Measurements from ENCODE around the gene CDK5R1. TPM values are rescaled to one million over a fixed set of nuclear protein-coding genes. Genes with fewer than 3 reads are reported as not detected.

The CDK5R1 gene
- total and polyA plus RNA-seq, 3 experiments from 2014 or later, result 6.0 to 7.0 (median 6.8) TPM

DNA sequence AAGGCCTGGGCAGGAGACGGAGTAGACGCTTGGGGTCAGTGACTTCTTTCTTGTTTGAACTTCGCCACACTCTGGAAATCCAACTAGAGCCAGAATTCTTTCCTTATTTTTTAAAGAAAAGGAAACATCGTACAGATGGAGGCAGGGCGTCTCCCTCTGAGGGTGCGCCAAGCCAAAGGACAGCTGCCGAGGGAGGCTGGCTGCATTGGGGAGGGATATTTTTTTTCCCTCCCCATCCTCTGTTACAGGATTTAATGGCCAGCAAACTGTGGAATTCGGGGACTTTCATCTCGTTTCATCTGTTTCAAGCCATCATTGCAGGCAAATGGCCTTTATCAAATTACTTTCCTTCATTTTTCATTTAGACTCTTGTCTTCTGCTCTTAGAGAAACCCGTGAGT is 15.9 kb downstream of the CDK5R1 start:
- no peaks in the 10 kb centered on the region for H3K36me3 Mint-ChIP-seq
- POLR2A ChIA-PET, result no interaction called here

DNA sequence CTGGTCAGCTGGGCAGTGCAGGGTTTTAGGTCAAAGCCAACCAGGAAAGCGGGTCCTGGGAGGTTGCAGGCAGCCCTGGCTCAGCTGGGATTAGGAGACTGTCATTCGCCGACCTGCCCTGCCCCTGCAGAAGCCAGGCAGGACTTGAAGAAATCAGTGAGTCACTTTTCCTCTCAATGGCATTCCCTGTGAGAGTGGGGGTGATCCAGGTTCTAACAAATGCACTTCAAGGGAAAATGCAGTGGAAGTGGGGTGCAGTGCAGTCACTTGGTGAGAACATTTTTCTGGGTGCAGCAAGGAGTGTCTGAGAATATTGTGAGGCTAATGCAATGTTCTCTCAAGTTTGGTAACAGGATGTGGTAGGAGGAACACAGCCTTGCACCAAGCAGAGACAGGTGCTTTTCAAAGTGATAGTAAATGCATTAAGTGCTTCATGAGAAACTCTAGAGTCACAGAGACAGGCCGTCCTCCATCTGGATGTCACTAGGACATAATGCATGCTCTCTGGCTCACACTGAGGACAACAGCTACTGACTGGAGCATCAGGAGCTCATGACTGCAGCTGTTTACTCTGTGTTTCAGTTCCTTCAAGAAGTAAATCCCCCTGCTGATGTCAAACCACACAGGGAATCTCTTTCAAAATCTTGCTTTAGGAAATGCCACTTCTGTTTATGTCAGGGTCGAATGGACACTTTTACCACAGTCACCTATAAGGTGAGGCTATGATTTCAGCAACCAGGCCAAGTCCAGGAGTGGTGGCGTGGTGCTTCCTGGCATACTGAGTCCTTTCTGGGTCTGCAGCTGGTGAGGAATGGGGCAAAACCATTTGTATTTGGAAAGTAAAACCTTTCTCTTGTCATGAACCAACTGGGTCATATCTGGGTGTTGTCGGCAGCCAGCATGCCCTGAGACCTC is 16.7 kb downstream of the CDK5R1 start:
- Histone ChIP-seq H3K27me3 (ENCODE audit: insufficient read depth, low read length, poor library complexity, severe bottlenecking) (no peaks in the 10 kb centered on the region), H3K27ac (ENCODE audit: low read depth, low read length) (peak overlapping the region; percentile 35), H3K4me3 (ENCODE audit: low read length) (peak overlapping the region; percentile 45), H3K9me3 (ENCODE audit: low read length) (no peaks in the 10 kb centered on the region), H3K4me1 (ENCODE audit: insufficient read depth, low read length) (peaks cover 75% of the 10 kb centered on the region), H3K36me3 (ENCODE audit: insufficient read depth, low read length) (no peaks in the 10 kb centered on the region)
- Mint-ChIP-seq H3K27me3 (no peaks in the 10 kb centered on the region), H3K36me3 (no peaks in the 10 kb centered on the region), H3K9me3 (no peaks in the 10 kb centered on the region), H3K27ac (peak overlapping the region; percentile 95 to 99 (median 97)), H3K4me1 (peaks cover 56 to 60% (median 57%) of the 10 kb centered on the region in 3 donors), H3K4me3 (peak overlapping the region; percentile 15 to 81 (median 72))
- CTCF ChIA-PET, result interaction anchor here (1.3 to 2.5 kb wide), 3 partner anchors 12 to 20 kb away, joined by 4 to 9 read pairs (median 5); no protein-coding TSS in a partner anchor
- POLR2A ChIA-PET, result interaction anchor here (0.6 kb wide), 1 partner anchor 17 kb away, joined by 3 read pairs; no protein-coding TSS in a partner anchor
- DNase-seq, result peak in 3 of 5 donors; percentile 63 to 72 (median 64)

More for the DNA sequence above, 15.9 kb downstream of the CDK5R1 start:
- Mint-ChIP-seq H3K27ac (peak overlapping the region; percentile 95 to 99 (median 97)), H3K4me3 (peak overlapping the region; percentile 7 to 81 (median 76)), H3K9me3 (no peaks in the 10 kb centered on the region), H3K4me1 (peaks cover 56 to 60% (median 57%) of the 10 kb centered on the region in 3 donors), H3K27me3 (no peaks in the 10 kb centered on the region)
- no peaks in the 10 kb centered on the region for H3K9me3 ChIP-seq (ENCODE audit: low read length)
- H3K4me1 ChIP-seq (ENCODE audit: insufficient read depth, low read length), result peaks cover 67% of the 10 kb centered on the region
- no peak overlapping the region for H3K27ac ChIP-seq (ENCODE audit: low read depth, low read length)
- no peak overlapping the region for H3K4me3 ChIP-seq (ENCODE audit: low read length)
- H3K36me3 ChIP-seq (ENCODE audit: insufficient read depth, low read length), result no peaks in the 10 kb centered on the region
- DNase-seq, result no peak
- CTCF ChIA-PET, result interaction anchor here (2.5 kb wide), 1 partner anchor 19 kb away, joined by 9 read pairs; no protein-coding TSS in a partner anchor
- H3K27me3 ChIP-seq (ENCODE audit: insufficient read depth, low read length, poor library complexity, severe bottlenecking), result no peaks in the 10 kb centered on the region

DNA sequence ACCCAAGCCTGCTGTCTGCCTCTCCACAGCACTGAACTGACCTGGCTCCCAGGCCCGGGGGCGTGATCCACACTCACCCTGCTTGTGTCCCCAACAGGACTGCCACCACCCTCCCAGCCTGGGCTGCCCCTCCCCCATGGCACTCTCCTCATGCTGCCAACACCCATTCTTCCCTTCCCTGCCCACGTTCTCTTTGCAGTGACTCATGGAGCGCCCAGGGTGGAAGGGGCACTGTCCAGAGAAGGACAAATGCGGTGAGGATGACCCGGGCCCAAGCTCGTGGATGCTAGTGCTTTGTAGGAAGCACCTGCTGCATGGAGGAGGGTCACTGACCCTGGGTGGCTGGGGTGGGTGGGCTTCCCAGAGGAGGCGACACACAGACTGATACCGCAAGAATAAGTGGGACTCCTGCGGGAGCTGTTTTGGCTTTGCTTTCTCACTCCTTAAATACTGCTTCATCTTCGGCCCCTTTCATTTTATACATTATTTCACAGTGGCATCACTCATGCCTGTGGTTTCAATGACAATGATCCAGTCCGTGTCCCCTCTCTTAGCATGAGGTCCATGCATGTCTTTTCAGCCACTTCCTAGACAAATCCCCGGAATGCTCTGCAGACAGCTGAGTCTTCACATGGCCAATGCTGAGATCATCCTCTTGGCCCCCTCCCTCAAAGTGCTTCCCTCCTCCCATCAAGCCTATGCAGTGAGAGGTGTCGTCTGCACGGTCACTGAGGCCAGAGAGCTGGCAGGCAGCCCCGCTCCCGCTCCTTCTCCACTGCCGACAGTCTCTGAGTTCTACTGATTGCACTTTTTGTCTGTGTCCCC is 17.6 kb downstream of the CDK5R1 start:
- H3K27ac Mint-ChIP-seq, result peak overlapping the region; percentile 95 to 99 (median 97)
- DNase-seq, result no peak
- ChIA-PET POLR2A (interaction anchor here (0.6 to 1.7 kb wide), 2 partner anchors 16 to 17 kb away, joined by 3 to 5 read pairs; partner anchors contain the start of gene CDK5R1), CTCF (interaction anchor here (1.3 to 2.5 kb wide), 3 partner anchors 13 to 20 kb away, joined by 4 to 9 read pairs (median 5); no protein-coding TSS in a partner anchor)
- H3K4me3 Mint-ChIP-seq, result peak overlapping the region in 6 of 7 donors; percentile 66 to 81 (median 75)
- Histone ChIP-seq H3K4me3 (ENCODE audit: low read length) (peak overlapping the region; percentile 45), H3K27ac (ENCODE audit: low read depth, low read length) (peak overlapping the region; percentile 51), H3K4me1 (ENCODE audit: insufficient read depth, low read length) (peaks cover 77% of the 10 kb centered on the region), H3K27me3 (ENCODE audit: insufficient read depth, low read length, poor library complexity, severe bottlenecking) (no peaks in the 10 kb centered on the region), H3K9me3 (ENCODE audit: low read length) (no peaks in the 10 kb centered on the region), H3K36me3 (ENCODE audit: insufficient read depth, low read length) (no peaks in the 10 kb centered on the region)
- no peaks in the 10 kb centered on the region for H3K36me3 Mint-ChIP-seq
- H3K27me3 Mint-ChIP-seq, result no peaks in the 10 kb centered on the region
- H3K9me3 Mint-ChIP-seq, result no peaks in the 10 kb centered on the region
- peaks cover 57 to 60% (median 60%) of the 10 kb centered on the region in 3 donors for H3K4me1 Mint-ChIP-seq

DNA sequence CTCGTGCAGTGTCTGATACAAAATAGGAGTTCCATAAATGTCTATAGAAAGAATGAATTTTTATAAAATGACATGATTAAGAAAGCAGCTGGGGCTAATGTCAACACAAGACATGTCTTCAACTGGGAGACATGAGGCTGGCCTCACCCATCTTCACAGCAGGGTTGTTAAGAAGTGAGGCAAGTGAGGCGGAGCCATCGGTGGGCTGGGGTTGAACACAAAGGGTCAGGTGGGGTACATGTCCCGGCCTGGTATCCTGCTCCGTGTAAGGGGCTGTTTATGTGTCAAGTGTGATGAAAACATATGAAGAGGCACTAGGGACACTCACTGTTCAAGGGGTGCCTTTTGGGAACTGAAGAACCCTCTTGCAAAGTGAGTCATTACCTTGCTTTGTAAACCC is 22.1 kb downstream of the CDK5R1 start:
- POLR2A ChIA-PET, result no interaction called here
- Histone ChIP-seq H3K4me1 (ENCODE audit: insufficient read depth, low read length) (peaks cover 48% of the 10 kb centered on the region), H3K9me3 (ENCODE audit: low read length) (no peaks in the 10 kb centered on the region), H3K36me3 (ENCODE audit: insufficient read depth, low read length) (no peaks in the 10 kb centered on the region), H3K27ac (ENCODE audit: low read depth, low read length) (no peak overlapping the region), H3K4me3 (ENCODE audit: low read length) (no peak overlapping the region), H3K27me3 (ENCODE audit: insufficient read depth, low read length, poor library complexity, severe bottlenecking) (no peaks in the 10 kb centered on the region)
- Mint-ChIP-seq H3K4me3 (no peak overlapping the region), H3K27ac (peak overlapping the region in 4 of 8 donors; percentile 17 to 68 (median 44)), H3K36me3 (peaks cover 0 to 2% (median 0%) of the 10 kb centered on the region in 3 donors), H3K9me3 (no peaks in the 10 kb centered on the region), H3K4me1 (peaks cover 37 to 41% (median 38%) of the 10 kb centered on the region in 3 donors), H3K27me3 (no peaks in the 10 kb centered on the region)
- CTCF ChIA-PET, result interaction anchor here (1.2 kb wide), 2 partner anchors 33 to 48 kb away, joined by 4 read pairs; no protein-coding TSS in a partner anchor
- DNase-seq, result no peak

DNA sequence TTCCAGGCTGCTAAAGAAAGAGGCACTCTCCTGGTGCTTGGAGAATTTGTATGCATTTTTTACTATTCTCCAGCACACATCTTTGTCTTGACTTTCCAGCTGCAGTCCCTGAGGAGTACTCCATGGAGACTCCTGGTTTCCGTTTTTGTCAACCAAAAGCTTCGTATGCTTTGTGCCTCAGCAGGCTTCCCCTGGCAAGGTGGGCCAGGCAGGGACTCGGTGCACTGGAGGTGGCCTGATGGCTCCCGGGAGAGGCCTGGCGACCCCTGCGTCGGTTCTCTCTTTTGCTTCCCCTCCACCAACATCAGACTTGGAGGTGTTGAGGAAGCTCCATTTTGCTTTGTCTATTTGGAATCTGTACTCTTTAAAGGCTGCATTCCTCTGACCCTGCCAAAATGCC is 23.7 kb downstream of the CDK5R1 start:
- POLR2A ChIA-PET, result no interaction called here
- Mint-ChIP-seq H3K4me3 (no peak overlapping the region), H3K4me1 (peaks cover 23 to 28% (median 25%) of the 10 kb centered on the region in 3 donors), H3K27ac (peak overlapping the region in 1 of 8 donors; percentile 92), H3K27me3 (no peaks in the 10 kb centered on the region), H3K9me3 (no peaks in the 10 kb centered on the region), H3K36me3 (peaks cover 0 to 2% (median 0%) of the 10 kb centered on the region in 3 donors)
- no peak overlapping the region for H3K4me3 ChIP-seq (ENCODE audit: low read length)
- H3K27ac ChIP-seq (ENCODE audit: low read depth, low read length), result no peak overlapping the region
- no peaks in the 10 kb centered on the region for H3K36me3 ChIP-seq (ENCODE audit: insufficient read depth, low read length)
- CTCF ChIA-PET, result no interaction called here
- DNase-seq, result no peak
- H3K9me3 ChIP-seq (ENCODE audit: low read length), result no peaks in the 10 kb centered on the region
- no peaks in the 10 kb centered on the region for H3K27me3 ChIP-seq (ENCODE audit: insufficient read depth, low read length, poor library complexity, severe bottlenecking)
- peaks cover 35% of the 10 kb centered on the region for H3K4me1 ChIP-seq (ENCODE audit: insufficient read depth, low read length)

DNA sequence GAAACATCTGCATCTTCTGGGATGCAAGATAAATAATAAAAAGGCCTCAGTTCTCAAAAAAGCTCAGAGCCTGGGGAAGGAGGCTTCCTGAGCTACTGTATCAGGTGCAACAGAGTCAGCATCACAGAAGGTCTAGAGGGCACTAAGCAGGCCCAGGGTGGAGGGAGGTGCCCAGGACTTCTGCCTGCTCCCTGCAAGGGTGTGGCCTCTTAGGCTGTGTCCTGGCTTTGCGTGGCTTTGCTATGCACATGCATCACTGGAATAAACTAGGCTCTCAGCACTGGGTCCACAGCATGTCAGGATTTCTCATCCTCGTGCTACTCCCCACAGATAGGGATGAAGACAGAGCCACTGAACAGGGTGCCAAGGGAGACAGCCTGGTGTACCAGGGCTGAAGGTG is 25.5 kb downstream of the CDK5R1 start:
- Histone ChIP-seq H3K4me3 (ENCODE audit: low read length) (no peak overlapping the region), H3K27ac (ENCODE audit: low read depth, low read length) (no peak overlapping the region), H3K9me3 (ENCODE audit: low read length) (no peaks in the 10 kb centered on the region), H3K27me3 (ENCODE audit: insufficient read depth, low read length, poor library complexity, severe bottlenecking) (no peaks in the 10 kb centered on the region), H3K4me1 (ENCODE audit: insufficient read depth, low read length) (peaks cover 35% of the 10 kb centered on the region), H3K36me3 (ENCODE audit: insufficient read depth, low read length) (no peaks in the 10 kb centered on the region)
- ChIA-PET POLR2A (no interaction called here), CTCF (no interaction called here)
- DNase-seq, result no peak
- Mint-ChIP-seq H3K27me3 (no peaks in the 10 kb centered on the region), H3K9me3 (no peaks in the 10 kb centered on the region), H3K27ac (peak overlapping the region in 1 of 8 donors; percentile 74), H3K4me3 (no peak overlapping the region), H3K4me1 (peaks cover 19 to 33% (median 26%) of the 10 kb centered on the region in 3 donors), H3K36me3 (peaks cover 0 to 2% (median 0%) of the 10 kb centered on the region in 3 donors)

DNA sequence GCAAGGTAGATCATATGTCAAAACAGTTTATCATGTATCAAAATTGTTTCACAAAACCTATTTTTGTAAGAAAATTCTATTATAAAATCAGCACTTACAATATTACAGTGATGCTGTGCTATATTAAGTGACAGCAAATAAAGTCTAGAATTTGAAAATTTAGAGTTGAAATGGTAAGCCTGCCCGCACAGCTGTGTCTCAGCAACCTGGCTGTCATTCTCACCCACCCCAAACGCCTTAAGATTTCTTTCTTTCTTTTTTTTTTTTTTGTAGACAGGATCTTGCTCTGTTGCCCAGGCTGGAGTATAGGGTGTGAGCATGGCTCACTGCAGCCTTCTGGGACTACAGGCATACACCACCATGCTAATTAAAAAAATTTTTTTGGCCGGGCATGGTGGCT is 26.8 kb downstream of the CDK5R1 start:
- Mint-ChIP-seq H3K27me3 (no peaks in the 10 kb centered on the region), H3K4me1 (peaks cover 28 to 42% (median 33%) of the 10 kb centered on the region in 3 donors), H3K27ac (peak overlapping the region in 2 of 8 donors; percentile 11 to 47), H3K9me3 (no peaks in the 10 kb centered on the region), H3K4me3 (no peak overlapping the region), H3K36me3 (peaks cover 0 to 2% (median 0%) of the 10 kb centered on the region in 3 donors)
- no peak for DNase-seq
- ChIA-PET POLR2A (interaction anchor here (0.7 kb wide), 1 partner anchor 14 kb away, joined by 4 read pairs; no protein-coding TSS in a partner anchor), CTCF (no interaction called here)
- no peak overlapping the region for H3K27ac ChIP-seq (ENCODE audit: low read depth, low read length)
- H3K27me3 ChIP-seq (ENCODE audit: insufficient read depth, low read length, poor library complexity, severe bottlenecking), result no peaks in the 10 kb centered on the region
- H3K4me1 ChIP-seq (ENCODE audit: insufficient read depth, low read length), result peaks cover 35% of the 10 kb centered on the region
- no peak overlapping the region for H3K4me3 ChIP-seq (ENCODE audit: low read length)
- no peaks in the 10 kb centered on the region for H3K36me3 ChIP-seq (ENCODE audit: insufficient read depth, low read length)
- H3K9me3 ChIP-seq (ENCODE audit: low read length), result no peaks in the 10 kb centered on the region

Measured in CD8-positive, alpha-beta memory T cell (primary cell).